GM19043 (cell line): Measurements from ENCODE around the gene LARP4B.
"Not testable (repeated sequence)": the region's sequence is repeated elsewhere in the genome, so short reads cannot be mapped to it uniquely, and the experiment has no call there.

ENCODE experiments used
- ATAC-seq: cut with Tn5 transposase; IDR thresholded peaks from one replicate; pipeline ENCODE4 v1.9.1; 2021; ENCODE audit warnings: low read depth; ENCODE audit not compliant: unreplicated experiment

LARP4B gene

GRCh38 chr10:774661-775244 is 156.8 kb downstream of the LARP4B start:
- no peak for ATAC-seq

- ATAC-seq: no peak
Observed at GRCh38 chr10:774223-774622, 157.3 kb downstream of the LARP4B start.

- no peak for ATAC-seq
Observed at GRCh38 chr10:773562-774161, 157.8 kb downstream of the LARP4B start.

- no peak for ATAC-seq
Observed at GRCh38 chr10:772227-772637, 159.3 kb downstream of the LARP4B start.

- no peak for ATAC-seq
Observed at GRCh38 chr10:771647-772046, 159.9 kb downstream of the LARP4B start.

- ATAC-seq: no peak
Observed at GRCh38 chr10:770975-771374, 160.5 kb downstream of the LARP4B start.

- not testable (repeated sequence) for ATAC-seq
Observed at GRCh38 chr10:770048-770712, 161.3 kb downstream of the LARP4B start.

- no peak for ATAC-seq
Observed at GRCh38 chr10:767794-768193, 163.7 kb downstream of the LARP4B start.

- ATAC-seq: no peak
Observed at GRCh38 chr10:767211-767610, 164.3 kb downstream of the LARP4B start.

GRCh38 chr10:761376-761775 is 170.1 kb downstream of the LARP4B start:
- no peak for ATAC-seq

- no peak for ATAC-seq
Observed at GRCh38 chr10:760622-761021, 170.9 kb downstream of the LARP4B start.

GRCh38 chr10:759898-760477 is 171.5 kb downstream of the LARP4B start:
- ATAC-seq: no peak
